GM21381 (cell line): ENCODE measurements around the gene ICA1.
"Not testable (repeated sequence)": the region's sequence is repeated elsewhere in the genome, so short reads cannot be mapped to it uniquely, and the experiment has no call there.

Experiments
- ATAC-seq: cut with Tn5 transposase; IDR thresholded peaks from one replicate; pipeline ENCODE4 v1.9.1; 2021; ENCODE audit warnings: mild to moderate bottlenecking, moderate library complexity; ENCODE audit not compliant: unreplicated experiment

ICA1 gene

DNA sequence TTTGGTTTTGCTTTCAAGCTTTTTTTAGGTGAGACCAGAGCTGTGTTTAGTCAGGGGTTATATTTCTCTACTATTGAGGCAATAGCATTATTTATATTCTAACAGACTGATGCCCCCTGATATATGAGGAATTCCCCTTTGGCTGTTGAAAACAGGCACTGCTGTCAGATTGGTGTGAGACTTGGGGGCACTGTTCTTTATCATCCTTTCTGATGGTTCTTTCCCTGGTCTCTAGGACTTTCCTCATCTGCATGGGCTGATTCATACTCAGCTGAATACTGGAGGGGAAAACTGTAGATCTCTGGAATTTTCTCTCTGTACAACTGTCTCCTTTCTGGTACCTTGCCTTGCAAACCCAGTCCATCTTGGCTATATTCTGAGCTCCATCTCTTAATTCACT, 10.0 kb upstream of the ICA1 start:
- ATAC-seq, result no peak

DNA sequence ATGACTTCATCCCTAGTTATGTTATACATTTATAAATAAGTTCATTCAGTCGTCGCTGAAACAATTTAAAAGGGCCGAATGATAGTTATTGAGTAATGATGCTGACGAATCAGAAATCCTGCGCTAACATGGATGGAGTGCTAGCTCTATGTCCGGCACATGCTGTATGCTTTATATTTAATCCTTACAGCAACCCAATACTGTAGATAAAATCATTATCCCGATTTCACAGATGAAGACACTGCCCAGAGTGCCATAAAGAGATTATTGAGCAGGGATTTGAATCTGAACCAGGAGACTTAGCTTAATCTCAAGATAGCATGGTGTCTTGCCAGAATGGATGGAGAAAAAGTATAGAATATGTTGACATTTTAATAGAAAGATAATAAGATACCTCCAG, 1.1 kb upstream of the ICA1 start:
- ATAC-seq, result no peak

DNA sequence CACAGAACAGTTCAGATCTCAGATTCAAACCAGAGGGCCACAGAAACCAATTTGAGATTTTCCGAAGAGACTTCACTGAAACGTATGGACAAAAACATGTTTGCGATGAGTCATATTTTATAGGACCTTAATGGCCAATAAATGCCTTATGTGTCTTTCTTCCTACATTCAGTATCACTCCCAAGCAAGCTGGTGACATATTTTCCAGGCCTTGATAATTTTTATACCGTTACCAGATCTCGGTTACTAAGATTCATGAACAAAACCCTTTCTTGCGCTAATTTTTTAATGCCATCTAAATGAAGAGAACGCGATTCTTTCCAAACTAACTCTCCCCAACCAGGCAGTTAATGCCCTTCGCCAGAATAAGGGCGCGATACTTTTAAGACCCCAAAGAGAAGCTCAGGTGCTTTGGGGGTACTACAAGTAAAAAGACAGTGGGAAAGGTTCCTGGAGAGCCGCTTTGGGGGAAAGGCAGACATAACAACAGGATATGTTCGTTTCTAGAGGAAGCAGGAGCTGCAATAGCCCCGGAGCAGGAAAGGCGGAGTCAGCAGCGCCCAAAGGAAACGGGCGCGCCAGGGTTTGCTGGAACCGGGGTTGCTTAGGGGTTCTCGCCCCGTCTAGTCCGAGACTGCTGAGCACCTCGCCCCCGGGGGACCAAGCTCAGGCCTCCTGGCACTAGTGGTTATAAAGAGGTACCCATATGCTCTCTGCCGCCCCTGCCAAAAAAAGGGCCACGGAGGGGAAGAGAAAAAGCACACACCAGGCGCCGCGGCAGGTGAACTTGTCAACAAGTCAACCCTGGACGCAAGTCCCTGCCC, 884 bp downstream of the ICA1 start:
- peak; percentile 26 for ATAC-seq

DNA sequence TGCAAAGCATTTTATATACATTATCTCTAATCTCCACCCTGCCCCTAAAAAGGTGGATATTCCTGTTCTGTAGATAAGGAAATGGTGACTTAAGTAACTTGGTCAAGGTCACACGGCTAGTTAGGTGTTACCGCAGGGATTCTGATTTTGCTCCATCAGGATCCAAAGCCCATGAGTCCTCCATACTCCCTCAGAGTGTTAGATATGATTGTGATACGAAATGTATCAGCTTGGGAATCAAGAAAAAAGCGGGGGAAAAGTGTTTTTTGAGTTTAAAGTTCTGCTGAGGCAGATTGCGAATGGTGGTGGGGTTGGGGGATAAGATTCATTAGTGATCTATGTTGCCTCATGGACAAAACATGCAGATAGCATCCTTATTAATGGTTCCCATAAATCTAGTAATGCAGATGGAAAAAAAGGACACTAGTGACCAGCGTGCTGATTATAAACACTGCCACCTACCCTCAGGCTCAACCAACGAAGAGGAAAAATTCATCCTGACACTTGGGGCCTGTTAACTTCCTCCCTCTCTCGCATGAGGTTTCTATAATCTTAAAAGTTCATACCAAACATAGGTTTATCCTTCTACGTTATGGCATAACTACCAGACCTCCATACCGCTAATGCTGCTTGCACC, 2.3 kb downstream of the ICA1 start:
- ATAC-seq, result no peak

DNA sequence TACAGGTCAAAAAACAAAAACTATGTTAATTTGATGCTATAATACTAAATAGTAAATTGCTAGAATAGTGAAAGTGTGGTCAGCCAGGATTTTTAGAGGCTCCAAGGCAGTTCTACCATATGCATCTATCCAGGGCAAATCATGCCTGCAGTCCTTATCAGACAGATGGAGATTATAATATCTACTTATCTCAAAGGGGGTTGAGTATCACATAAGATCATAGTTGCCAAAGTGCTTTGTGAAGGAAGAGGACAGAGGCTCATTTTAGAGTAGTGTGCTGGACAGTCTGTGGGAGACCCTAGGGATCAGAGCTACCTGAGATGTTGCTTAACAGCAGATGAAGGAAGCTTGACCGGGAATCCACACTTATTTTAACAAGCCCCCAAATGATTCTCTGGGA, 3.2 kb downstream of the ICA1 start:
- ATAC-seq, result no peak

DNA sequence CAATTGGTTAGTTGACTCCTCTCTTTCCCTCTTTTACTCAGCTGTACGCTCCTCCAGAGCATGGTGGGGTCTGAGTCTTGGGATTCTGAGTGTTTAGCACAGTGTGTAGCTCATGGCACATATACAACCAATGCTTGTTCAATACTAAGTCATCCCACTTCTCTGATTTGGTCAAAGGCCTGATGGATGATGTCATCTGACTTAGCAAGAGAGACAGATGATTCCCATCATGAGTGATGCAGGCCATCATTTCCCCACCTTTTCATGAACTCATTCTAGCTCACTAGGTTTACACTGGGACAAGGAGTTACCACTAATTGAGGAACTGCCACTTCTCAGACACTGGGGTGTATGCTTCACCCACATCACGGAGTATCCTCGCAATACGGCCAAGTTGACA, 3.8 kb downstream of the ICA1 start:
- no peak for ATAC-seq

DNA sequence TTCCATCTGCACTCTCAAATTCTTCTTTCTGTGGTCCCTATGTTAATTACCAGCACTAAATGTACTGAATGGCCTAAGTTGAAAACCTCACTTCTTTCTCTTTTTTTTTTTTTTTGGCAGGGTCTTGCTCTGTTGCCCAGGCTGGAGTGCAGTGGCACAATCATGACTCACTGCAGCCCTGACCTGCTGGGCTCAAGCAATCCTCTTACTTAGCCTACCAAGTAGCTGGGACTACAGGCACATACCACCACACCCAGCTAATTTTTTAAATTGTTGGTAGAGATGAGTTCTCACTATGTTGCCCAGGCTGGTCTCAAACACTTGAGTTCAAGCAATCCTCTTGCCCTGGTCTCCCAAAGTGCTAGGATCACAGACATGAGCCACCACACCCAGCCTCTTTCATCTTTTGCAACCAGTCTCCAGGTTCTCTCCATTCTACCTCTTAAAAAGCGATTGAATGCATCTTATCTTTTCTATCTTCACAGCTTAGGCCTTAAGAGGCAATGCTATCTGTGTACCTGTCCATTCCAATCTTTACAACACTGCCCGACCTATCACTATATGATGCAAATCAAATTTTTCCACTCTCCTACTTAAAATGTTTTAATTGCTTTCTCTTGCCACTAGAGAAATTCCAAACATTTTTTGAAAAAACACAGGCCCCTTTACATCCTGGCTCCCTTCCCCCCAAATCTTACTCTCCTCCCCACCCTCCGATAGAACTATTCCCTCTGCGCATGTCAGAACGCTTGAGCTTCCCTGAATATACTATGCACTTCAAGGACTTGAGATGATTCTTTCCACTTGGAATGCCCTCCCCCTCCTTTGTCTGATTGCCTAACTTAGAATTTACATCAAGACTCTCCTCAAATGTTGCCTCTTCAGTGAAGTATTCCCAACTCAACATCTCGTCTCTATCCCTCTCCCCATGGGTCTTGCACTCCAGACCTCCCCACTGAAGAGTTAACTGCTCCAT, 6.0 kb downstream of the ICA1 start:
- ATAC-seq, result no peak

DNA sequence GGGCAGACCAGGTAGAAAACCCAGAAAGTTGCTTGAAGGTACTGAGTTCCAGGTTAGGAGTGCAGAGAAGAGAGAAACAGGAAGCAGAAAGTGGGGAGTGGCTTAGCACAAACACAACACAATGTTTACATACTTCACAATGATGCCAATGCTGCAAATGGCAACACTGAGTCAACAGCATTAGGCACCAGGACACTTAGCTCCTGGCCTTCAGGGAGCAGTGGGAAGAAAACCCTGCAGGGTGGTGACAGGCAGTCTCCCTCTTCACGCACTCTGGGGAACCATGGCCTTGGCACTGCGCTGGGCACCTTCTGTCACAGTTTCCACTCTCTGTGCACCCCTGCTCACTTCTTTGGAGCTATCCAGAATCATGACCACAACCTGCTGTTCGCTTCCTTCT, 7.3 kb downstream of the ICA1 start:
- no peak for ATAC-seq

DNA sequence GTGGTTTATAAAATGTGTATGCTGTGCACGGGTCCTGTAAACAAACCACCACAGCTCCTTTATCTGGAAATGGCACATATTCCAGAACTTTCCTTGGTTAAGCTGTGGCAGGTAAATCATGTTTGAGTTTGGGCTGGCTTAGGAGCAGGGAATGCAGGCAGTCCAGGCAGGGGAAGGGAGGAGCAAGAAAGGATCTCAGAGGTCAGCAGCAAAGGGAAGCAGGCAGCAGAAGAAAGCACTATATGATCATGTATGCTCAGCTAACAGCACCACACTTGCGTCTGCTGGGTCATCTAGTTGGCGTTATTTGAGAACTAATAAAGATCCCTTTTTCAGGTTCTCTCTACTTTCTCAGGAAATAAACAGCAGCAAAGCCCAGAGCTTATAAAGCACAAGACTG, 7.8 kb downstream of the ICA1 start:
- ATAC-seq, result no peak

DNA sequence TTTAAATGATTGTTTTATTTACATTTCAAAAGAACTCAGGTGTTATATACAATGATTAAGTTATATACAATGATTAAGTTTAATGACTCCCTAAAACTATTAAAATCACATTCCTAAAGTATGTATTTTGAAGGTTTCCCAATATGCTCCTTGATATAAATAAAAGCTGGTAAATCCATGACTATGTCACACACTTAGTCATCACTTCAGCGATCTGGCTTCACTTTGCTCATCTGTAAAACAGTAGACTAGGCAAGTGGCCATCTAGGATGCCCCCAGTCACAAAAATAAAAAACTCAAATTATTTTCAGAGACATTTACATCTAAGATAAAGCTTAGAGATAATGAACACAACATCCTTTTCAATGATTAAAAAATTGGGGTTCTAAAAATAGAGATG, 10.8 kb downstream of the ICA1 start:
- ATAC-seq, result no peak

DNA sequence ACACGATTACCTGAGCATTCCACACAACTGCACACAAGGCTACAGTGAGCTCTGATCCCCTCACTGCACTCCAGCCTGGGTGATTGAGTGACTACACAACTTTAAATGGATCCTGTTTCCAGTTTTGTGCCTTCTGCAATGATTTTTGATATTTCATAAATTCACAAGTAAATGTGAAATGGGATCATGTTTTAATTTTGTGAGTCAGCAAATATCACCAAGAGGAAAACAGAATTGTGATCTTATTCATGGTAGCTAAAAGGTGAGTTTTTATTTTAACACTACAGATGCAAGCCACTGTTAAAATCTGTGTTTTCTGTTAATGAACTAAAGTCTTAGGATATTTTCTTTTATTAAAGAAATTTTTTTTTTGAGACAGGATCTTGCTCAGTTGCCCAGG, 11.4 kb downstream of the ICA1 start:
- ATAC-seq, result no peak

DNA sequence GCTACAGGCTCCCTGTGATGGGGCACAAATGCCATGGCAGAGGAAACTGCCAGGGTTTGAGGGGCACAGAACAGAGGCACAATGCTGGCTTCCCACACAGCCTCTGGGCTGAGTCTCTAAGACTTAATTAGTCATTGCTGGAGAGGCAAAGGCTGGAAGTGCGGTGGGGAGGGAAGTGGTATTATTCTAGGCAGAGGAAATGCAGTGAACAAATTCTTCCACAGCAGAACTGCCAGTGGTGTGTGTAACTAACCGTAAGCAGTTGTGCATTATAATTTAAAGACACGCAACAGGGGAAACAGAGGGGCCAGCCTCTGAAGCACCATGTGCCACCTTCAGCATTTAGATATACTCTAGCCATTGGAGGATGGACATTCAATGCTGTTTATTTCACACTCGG, 12.8 kb downstream of the ICA1 start:
- ATAC-seq, result no peak

DNA sequence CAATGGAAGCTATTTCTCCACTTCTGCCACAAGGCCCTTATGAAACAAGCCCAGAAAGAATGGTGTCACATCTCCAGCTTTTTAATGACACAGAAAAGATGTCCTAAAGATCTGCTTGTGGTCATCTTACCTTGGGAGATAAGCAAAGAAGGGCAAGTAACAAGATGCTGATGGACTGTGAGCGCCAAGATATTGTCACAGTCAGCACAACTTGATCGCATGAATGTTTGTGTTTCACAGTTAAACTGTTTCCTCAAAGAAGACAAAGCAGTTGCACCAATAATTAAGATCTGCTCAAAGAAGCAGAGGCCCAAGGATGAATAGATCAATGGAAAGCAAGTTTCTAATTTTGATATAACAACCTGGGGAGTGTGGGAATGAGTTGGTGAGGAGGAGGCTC, 15.9 kb downstream of the ICA1 start:
- no peak for ATAC-seq

DNA sequence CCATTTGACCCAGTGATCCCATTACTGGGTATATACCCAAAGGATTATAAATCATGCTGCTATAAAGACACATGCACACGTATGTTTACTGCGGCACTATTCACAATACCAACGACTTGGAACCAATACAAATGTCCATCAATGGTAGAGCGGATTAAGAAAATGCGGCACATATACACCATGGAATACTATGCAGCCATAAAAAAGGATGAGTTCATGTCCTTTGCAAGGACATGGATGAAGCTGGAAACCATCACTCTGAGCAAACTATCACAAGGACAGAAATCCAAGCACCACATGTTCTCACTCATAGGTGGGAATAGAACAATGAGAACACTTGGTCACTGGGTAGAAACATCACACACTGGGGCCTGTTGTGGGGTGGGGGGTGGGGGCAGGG, 16.9 kb downstream of the ICA1 start:
- ATAC-seq, result not testable (repeated sequence)

DNA sequence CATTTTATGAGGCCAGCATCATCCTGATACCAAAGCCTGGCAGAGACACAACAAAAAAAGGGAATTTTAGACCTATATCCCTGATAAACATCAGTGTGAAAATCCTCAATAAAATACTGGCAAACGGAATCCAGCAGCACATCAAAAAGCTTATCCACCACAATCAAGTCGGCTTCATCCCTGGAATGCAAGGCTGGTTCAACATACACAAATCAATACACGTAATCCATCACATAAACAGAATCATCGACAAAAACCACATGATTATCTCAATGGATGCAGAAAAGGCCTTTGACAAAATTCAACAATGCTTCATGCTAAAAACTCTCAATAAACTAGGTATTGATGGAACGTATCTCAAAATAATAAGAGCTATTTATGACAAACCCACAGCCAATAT, 18.9 kb downstream of the ICA1 start:
- ATAC-seq, result not testable (repeated sequence)

DNA sequence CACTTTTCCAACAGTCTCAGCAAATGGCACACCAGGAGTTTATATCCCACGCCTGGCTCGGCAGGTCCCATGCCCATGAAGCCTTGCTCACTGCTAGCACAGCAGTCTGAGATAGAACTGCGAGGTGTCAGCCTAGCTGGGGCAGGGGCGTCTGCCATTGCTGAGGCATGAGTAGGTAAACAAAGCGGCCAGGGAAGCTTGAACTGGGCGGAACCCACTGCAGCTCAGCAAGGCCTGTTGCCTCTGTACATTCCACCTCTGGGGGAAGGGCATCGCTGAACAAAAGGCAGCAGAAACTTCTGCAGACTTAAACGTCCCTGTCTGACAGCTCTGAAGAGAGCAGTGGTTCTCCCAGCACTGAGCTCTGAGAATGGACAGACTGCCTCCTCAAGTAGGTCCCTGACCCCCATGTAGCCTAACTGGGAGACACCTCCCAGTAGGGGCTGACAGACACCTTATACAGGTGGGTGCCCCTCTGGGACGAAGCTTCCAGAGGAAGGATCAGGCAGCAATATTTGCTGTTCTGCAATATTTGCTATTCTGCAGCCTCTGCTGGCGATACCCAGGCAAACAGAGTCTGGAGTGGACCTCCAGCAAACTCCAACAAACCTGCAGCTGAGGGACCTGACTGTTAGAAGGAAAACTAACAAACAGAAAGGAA, 22.1 kb downstream of the ICA1 start:
- ATAC-seq, result not testable (repeated sequence)

DNA sequence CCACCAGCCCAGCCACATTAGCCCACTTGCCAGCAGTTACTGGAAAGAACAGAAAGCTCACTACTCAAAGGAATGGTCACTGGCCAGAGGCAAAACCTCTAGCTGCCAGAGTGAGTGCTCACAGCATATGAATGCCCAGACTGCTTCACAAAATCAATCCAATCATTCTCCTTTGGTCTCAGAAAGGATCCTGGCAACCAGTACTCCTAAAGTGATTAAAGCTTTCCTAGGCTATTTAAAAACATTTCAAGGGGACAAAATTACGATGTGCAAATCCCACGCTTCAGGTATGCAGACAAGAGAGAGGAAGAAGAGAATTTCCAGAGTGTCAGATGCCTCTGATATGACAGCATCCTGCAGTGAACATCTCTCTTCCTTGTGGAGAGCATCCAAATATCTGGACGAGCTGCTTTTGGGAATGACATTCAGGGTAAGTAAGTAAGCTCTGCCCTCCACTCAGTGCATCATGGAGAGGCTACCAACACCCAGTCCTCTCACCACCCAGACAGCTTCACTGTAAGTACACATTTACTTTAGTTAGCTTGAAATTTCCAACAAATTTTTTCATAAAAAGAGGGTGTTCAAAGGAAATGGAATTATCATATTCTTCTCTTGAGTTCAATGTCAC, 25.1 kb downstream of the ICA1 start:
- ATAC-seq, result no peak

DNA sequence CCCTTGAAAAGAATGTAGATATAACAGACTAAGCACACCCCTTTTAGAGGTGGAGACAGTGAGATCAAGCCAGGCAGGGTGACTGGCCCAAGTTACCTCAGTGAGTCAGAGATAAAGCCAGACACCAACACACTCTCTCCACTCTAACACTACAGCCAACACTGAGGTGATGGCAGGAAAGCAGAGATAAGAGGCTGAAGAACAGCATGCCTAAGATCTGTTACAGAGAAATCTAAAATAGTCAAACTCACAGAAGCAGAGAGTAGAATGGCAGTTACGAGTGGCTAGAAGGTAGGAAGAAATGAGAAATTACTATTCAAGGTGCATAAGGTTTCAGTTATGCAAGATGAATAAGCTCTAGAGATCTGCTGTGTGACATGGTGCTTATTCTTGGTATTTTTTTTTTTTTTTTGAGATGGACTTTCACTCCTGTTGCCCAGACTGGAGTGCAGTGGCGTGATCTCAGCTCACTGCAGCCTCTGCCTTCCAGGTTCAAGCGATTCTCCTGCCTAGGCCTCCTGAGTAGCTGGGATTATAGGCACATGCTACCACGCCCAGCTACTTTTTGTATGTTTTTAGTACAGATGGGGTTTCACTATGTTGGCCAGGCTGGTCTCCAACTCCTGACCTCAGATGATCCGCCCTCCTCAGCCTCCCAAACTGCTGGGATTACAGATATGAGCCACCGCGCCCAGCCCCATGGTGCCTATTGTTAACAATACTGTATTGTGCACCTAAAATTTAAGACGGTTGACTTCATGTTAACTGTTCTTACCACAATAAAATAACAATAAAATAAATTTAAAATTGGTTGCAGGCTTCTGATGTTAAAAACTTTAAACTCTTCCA, 28.7 kb downstream of the ICA1 start:
- ATAC-seq, result no peak

DNA sequence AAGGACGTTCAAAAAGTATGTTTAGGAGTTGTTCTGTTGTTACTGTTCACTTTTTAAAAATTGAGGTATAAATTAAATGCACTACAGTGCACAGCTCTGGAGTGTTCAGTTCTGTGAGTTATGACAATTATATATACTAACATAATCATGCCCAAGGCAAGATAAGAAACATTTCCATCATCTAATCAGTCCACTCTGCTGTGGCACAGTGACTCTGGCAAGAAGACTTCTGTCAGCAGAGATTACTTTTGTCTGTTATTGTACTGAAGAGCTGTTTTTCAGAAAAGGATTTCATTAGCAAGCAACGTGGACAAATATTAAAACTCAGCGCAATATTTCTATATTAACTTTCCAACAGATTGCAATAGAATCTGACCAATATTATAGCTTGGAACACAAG, 32.0 kb downstream of the ICA1 start:
- ATAC-seq, result no peak
